Esophagus squamous epithelium (tissue), 4 donors: Measurements from ENCODE around the gene ACP4.

Experiments used
- POLR2A ChIP-seq, 4 donors: fragments of 450-650 bp; IDR thresholded peaks; one replicate each; pipeline ENCODE4 v1.6.1; 2017; ENCODE audit warnings: antibody characterized with exemption in 4 of 4, mild to moderate bottlenecking in 4 of 4, moderate library complexity in 3 of 4
- TF ChIP-seq, protein P1 (sequence below), 6 experiments: fragments of 450-650 bp in 4 of 6; fragments of 200-600 bp in 2 of 6; sonication (generic) in 2 of 6; IDR thresholded peaks; one replicate each; pipeline ENCODE4 v1.5.1; 2016 to 2019; ENCODE audit warnings: antibody characterized with exemption in 6 of 6, mild to moderate bottlenecking in 4 of 6, moderate library complexity in 4 of 6

DNA sequence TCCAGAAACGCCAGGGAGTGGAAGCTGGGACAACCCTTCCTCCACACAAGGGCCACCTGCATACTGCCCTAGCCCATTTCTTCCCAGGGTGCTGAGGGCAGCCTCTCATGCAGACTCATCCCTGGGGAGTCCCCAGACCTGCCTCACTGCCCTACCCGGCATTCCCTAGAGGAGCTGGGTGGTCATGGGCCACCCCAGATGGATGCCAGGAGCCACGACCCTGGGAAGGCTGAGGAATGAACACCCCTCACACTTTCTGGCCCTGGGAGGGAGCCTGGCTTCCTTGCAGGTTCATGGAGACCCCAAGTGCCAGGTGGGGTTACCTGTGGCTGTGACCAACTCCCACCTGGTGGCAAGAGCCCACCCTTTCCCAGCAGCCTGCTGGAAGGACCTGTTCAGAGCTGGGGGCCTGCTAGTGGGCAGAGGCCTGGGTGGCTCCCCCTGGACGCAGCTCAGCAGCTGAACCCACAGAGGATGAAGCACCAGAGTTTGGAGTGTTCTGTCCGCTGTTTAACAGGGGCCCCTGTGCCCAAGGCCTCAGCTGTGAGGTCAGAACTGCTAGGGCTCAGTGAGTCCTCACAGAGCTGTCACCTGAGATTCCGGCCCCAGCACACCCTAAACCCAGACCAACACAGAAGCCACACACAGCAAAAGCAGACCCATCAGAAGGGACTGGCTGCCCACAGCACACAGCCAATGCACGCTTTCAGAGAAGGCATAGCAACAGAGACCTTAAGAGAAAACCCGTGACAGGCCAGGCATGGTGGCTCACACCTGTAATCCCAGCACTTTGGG, 6.6 kb downstream of the ACP4 start:
- no peak for TF ChIP-seq POLR2A (IDR thresholded peaks at IDR 0.05)
- TF ChIP-seq, protein P1, sequence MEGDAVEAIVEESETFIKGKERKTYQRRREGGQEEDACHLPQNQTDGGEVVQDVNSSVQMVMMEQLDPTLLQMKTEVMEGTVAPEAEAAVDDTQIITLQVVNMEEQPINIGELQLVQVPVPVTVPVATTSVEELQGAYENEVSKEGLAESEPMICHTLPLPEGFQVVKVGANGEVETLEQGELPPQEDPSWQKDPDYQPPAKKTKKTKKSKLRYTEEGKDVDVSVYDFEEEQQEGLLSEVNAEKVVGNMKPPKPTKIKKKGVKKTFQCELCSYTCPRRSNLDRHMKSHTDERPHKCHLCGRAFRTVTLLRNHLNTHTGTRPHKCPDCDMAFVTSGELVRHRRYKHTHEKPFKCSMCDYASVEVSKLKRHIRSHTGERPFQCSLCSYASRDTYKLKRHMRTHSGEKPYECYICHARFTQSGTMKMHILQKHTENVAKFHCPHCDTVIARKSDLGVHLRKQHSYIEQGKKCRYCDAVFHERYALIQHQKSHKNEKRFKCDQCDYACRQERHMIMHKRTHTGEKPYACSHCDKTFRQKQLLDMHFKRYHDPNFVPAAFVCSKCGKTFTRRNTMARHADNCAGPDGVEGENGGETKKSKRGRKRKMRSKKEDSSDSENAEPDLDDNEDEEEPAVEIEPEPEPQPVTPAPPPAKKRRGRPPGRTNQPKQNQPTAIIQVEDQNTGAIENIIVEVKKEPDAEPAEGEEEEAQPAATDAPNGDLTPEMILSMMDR (IDR thresholded peaks at IDR 0.05): no peak
